22Rv1 (cell line): Measurements from ENCODE around the gene DNM3.

Experiments
- ZFX ChIP-seq: fragments of 450-650 bp; IDR thresholded peaks from 2 replicates; pipeline ENCODE4 v1.6.1; 2017; ENCODE audit warnings: antibody characterized with exemption, borderline replicate concordance
- TF ChIP-seq, protein P1 (sequence below): fragments of 450-650 bp; IDR thresholded peaks from 2 replicates; pipeline ENCODE4 v1.5.1; 2017; ENCODE audit warnings: mild to moderate bottlenecking

DNA sequence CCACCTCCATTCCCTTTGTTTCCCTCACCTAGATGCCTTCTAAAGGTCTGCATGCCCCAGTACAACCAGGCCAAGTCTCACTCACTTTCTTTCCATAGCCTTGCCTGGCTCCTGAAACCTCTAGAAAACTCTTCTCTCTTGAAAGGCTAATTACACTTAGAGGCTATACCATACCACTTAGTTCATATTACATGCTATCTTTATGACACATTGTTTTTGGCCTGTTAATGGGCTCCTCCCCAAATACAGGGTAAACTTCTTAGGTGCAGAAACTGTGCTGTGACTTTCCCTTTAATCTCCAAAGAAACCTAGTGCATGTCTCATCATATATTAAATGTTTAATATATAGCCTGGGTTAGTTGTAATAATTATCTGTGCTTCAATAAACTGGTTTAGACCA, 522.6 kb downstream of the DNM3 start:
- TF ChIP-seq, protein P1, sequence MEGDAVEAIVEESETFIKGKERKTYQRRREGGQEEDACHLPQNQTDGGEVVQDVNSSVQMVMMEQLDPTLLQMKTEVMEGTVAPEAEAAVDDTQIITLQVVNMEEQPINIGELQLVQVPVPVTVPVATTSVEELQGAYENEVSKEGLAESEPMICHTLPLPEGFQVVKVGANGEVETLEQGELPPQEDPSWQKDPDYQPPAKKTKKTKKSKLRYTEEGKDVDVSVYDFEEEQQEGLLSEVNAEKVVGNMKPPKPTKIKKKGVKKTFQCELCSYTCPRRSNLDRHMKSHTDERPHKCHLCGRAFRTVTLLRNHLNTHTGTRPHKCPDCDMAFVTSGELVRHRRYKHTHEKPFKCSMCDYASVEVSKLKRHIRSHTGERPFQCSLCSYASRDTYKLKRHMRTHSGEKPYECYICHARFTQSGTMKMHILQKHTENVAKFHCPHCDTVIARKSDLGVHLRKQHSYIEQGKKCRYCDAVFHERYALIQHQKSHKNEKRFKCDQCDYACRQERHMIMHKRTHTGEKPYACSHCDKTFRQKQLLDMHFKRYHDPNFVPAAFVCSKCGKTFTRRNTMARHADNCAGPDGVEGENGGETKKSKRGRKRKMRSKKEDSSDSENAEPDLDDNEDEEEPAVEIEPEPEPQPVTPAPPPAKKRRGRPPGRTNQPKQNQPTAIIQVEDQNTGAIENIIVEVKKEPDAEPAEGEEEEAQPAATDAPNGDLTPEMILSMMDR: no peak
- TF ChIP-seq ZFX: no peak
